ENCODE data around the gene MPZL2.

DNA sequence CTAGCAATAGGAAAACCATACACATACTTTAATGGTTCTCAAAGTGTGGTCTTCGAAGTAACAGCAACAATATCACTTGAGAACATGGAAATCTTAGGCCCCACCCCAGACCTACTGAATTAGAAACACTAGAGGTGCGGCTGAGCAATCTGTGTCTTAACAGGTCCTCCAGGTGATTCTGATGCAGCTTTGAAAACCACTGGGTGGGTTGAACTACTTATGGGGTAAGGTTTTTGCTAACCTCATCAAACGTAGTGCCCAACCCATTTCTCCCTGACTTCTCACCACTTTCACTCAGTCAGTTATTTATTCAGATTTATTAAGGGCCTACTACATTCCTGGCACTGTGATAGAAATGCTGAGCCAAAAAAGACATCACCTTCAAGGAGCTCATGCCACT, 3.7 kb downstream of the MPZL2 start:
- TF ChIP-seq EZH2phosphoT487 (IDR thresholded peaks at IDR 0.05; ENCODE audit: unreplicated experiment) (no peak), CTCF (conservative IDR thresholded peaks at IDR 0.05; ENCODE audit: low read depth in 2 of 2) (no peak), POLR2AphosphoS5 (IDR thresholded peaks at IDR 0.05; ENCODE audit: low read depth) (no peak)
- TF ChIP-seq, protein P1, sequence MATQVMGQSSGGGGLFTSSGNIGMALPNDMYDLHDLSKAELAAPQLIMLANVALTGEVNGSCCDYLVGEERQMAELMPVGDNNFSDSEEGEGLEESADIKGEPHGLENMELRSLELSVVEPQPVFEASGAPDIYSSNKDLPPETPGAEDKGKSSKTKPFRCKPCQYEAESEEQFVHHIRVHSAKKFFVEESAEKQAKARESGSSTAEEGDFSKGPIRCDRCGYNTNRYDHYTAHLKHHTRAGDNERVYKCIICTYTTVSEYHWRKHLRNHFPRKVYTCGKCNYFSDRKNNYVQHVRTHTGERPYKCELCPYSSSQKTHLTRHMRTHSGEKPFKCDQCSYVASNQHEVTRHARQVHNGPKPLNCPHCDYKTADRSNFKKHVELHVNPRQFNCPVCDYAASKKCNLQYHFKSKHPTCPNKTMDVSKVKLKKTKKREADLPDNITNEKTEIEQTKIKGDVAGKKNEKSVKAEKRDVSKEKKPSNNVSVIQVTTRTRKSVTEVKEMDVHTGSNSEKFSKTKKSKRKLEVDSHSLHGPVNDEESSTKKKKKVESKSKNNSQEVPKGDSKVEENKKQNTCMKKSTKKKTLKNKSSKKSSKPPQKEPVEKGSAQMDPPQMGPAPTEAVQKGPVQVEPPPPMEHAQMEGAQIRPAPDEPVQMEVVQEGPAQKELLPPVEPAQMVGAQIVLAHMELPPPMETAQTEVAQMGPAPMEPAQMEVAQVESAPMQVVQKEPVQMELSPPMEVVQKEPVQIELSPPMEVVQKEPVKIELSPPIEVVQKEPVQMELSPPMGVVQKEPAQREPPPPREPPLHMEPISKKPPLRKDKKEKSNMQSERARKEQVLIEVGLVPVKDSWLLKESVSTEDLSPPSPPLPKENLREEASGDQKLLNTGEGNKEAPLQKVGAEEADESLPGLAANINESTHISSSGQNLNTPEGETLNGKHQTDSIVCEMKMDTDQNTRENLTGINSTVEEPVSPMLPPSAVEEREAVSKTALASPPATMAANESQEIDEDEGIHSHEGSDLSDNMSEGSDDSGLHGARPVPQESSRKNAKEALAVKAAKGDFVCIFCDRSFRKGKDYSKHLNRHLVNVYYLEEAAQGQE (IDR thresholded peaks at IDR 0.05; ENCODE audit: unreplicated experiment): no peak
